Measurements from ENCODE around the gene PDE8B.

The PDE8B gene

DNA sequence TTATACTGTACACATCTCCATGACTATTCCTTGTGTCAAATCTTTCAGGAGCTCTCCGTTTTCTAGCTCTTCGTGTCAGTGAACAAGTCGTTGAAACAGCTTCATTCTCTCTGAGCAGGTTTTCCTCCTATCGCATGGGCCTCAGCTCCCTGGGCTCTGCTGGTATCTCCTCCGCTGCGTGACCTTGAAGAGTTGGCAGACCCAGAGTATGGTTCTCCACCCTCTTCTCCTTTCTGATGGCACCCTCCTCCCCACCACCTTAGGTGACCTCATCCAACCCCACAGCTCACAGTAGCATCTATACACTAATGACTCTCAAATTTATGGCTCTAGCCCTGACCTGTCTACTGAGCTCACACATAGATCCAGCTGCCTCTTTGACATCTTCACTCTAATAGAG lies 36.0 kb upstream of the PDE8B start:
- Histone ChIP-seq H4K20me1 (ENCODE audit: insufficient read depth, low read length) (no peaks in the 10 kb centered on the region), H3K9me3 (ENCODE audit: low read length) (no peaks in the 10 kb centered on the region), H2AFZ (ENCODE audit: low read length) (no peak overlapping the region), H3K9ac (ENCODE audit: low read length) (no peak overlapping the region), H3K4me3 (ENCODE audit: low read depth, low read length, poor library complexity, severe bottlenecking) (no peak overlapping the region), H3K4me1 (ENCODE audit: insufficient read depth, low read length, severe bottlenecking) (no peaks in the 10 kb centered on the region), H3K27me3 (ENCODE audit: insufficient read depth, low read length) (peaks cover 4% of the 10 kb centered on the region; the same call in 1 of the 2 replicates), H3K9me2 (ENCODE audit: low read depth, low read length) (no peaks in the 10 kb centered on the region), H3F3A (ENCODE audit: insufficient read depth, low read length) (no peaks in the 10 kb centered on the region), H3K79me2 (ENCODE audit: insufficient read depth, low read length) (no peaks in the 10 kb centered on the region), H3K27ac (ENCODE audit: low read depth, low read length, poor library complexity, severe bottlenecking) (no peak overlapping the region), H3K4me2 (ENCODE audit: low read length) (no peak overlapping the region), H3K36me3 (ENCODE audit: insufficient read depth, low read length) (no peaks in the 10 kb centered on the region)
- no peak for TF ChIP-seq EZH2 (IDR thresholded peaks at IDR 0.05; ENCODE audit: borderline replicate concordance, low read length)
- TF ChIP-seq, protein P1, sequence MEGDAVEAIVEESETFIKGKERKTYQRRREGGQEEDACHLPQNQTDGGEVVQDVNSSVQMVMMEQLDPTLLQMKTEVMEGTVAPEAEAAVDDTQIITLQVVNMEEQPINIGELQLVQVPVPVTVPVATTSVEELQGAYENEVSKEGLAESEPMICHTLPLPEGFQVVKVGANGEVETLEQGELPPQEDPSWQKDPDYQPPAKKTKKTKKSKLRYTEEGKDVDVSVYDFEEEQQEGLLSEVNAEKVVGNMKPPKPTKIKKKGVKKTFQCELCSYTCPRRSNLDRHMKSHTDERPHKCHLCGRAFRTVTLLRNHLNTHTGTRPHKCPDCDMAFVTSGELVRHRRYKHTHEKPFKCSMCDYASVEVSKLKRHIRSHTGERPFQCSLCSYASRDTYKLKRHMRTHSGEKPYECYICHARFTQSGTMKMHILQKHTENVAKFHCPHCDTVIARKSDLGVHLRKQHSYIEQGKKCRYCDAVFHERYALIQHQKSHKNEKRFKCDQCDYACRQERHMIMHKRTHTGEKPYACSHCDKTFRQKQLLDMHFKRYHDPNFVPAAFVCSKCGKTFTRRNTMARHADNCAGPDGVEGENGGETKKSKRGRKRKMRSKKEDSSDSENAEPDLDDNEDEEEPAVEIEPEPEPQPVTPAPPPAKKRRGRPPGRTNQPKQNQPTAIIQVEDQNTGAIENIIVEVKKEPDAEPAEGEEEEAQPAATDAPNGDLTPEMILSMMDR (IDR thresholded peaks at IDR 0.05; ENCODE audit: low read length), result no peak

DNA sequence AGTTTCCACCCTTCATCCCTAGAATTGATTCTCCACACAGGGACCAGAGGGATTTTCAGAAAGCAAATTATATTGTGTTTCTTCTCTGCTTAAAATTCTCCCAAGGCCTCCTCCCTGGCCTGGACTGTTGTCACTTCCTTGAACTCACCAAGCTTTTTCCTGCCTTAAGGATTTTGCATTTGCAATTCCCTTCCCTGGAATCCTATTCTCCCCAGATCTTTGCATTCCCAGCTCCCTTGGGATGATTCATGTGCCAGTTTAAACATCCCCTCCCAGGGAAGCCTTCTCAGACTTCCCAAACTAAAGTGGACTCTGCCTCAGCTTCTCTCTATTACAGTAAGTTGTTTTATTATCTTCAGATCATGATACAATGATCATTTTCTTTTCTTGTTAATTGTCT lies 35.2 kb upstream of the PDE8B start:
- no peaks in the 10 kb centered on the region for H3K79me2 ChIP-seq (ENCODE audit: insufficient read depth, low read length)
- H3K4me2 ChIP-seq (ENCODE audit: low read length), result no peak overlapping the region
- no peaks in the 10 kb centered on the region for H3K36me3 ChIP-seq (ENCODE audit: insufficient read depth, low read length)
- no peaks in the 10 kb centered on the region for H3K4me1 ChIP-seq (ENCODE audit: insufficient read depth, low read length, severe bottlenecking)
- no peak overlapping the region for H3K4me3 ChIP-seq (ENCODE audit: low read depth, low read length, poor library complexity, severe bottlenecking)
- H3F3A ChIP-seq (ENCODE audit: insufficient read depth, low read length), result no peaks in the 10 kb centered on the region
- no peaks in the 10 kb centered on the region for H4K20me1 ChIP-seq (ENCODE audit: insufficient read depth, low read length)
- no peak overlapping the region for H2AFZ ChIP-seq (ENCODE audit: low read length)
- no peaks in the 10 kb centered on the region for H3K9me3 ChIP-seq (ENCODE audit: low read length)
- no peaks in the 10 kb centered on the region for H3K9me2 ChIP-seq (ENCODE audit: low read depth, low read length)
- TF ChIP-seq EZH2 (IDR thresholded peaks at IDR 0.05; ENCODE audit: borderline replicate concordance, low read length), result no peak
- TF ChIP-seq, protein P1 (IDR thresholded peaks at IDR 0.05; ENCODE audit: low read length), result no peak
- no peak overlapping the region for H3K9ac ChIP-seq (ENCODE audit: low read length)
- H3K27me3 ChIP-seq (ENCODE audit: insufficient read depth, low read length), result peaks cover 1% of the 10 kb centered on the region; the same call in 1 of the 2 replicates
- no peak overlapping the region for H3K27ac ChIP-seq (ENCODE audit: low read depth, low read length, poor library complexity, severe bottlenecking)

DNA sequence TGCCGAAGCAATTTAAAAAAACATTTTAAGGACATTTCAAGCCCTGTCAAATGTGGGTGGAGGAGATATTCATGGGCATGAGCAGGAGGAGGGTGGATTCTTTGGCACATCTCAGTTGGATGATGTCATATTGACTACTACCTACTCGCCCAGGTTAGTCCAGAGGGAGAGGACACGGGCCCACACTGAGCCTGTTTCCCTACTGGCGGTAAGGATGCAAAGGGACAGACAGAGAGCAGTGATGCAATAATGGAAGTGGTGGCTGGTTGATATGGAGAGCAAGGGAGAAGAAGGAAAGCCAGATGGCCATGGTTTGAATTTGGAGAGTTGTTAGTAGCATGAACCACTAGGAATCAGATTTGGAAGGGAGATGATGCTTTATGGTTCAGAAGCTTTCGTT lies 34.1 kb upstream of the PDE8B start:
- Histone ChIP-seq H3K27ac (ENCODE audit: low read depth, low read length, poor library complexity, severe bottlenecking) (no peak overlapping the region), H3K4me1 (ENCODE audit: insufficient read depth, low read length, severe bottlenecking) (no peaks in the 10 kb centered on the region), H3K9me2 (ENCODE audit: low read depth, low read length) (no peaks in the 10 kb centered on the region), H3K36me3 (ENCODE audit: insufficient read depth, low read length) (no peaks in the 10 kb centered on the region), H3K4me2 (ENCODE audit: low read length) (no peak overlapping the region), H4K20me1 (ENCODE audit: insufficient read depth, low read length) (no peaks in the 10 kb centered on the region), H3F3A (ENCODE audit: insufficient read depth, low read length) (no peaks in the 10 kb centered on the region), H3K79me2 (ENCODE audit: insufficient read depth, low read length) (no peaks in the 10 kb centered on the region), H3K9me3 (ENCODE audit: low read length) (no peaks in the 10 kb centered on the region), H3K27me3 (ENCODE audit: insufficient read depth, low read length) (no peaks in the 10 kb centered on the region), H2AFZ (ENCODE audit: low read length) (no peak overlapping the region), H3K9ac (ENCODE audit: low read length) (no peak overlapping the region), H3K4me3 (ENCODE audit: low read depth, low read length, poor library complexity, severe bottlenecking) (no peak overlapping the region)
- no peak for TF ChIP-seq EZH2 (IDR thresholded peaks at IDR 0.05; ENCODE audit: borderline replicate concordance, low read length)
- TF ChIP-seq, protein P1 (IDR thresholded peaks at IDR 0.05; ENCODE audit: low read length), result no peak
